Activated T-cell treated with anti-CD3 and anti-CD28 coated beads, Interleukin-2, amount 50 U/mL, for 4 hours (primary cell): ENCODE measurements around the gene TAAR8. TPM values are rescaled to one million over a fixed set of nuclear protein-coding genes. Genes with fewer than 3 reads are reported as not detected.

Source experiments
- ATAC-seq, 2 donors: fragments of 200-7000 bp; cut with Tn5 transposase; one replicate each; pipeline ENCODE4 v1.10.0; 2021
- DNase-seq: peaks from one replicate; pipeline ENCODE4 v3.0.0-alpha.2; 2020
- H3K27me3 Mint-ChIP-seq: one replicate; pipeline ENCODE4 v1.8.0; 2021; ENCODE audit warnings: low read depth, mixed read lengths
- H3K36me3 Mint-ChIP-seq: one replicate; pipeline ENCODE4 v1.8.0; 2022; ENCODE audit warnings: mixed read lengths; ENCODE audit not compliant: insufficient read depth
- H3K4me1 Mint-ChIP-seq: one replicate; pipeline ENCODE4 v1.8.0; 2021; ENCODE audit warnings: low read depth, mixed read lengths
- H3K4me3 Mint-ChIP-seq: one replicate; pipeline ENCODE4 v1.8.0; 2021; ENCODE audit warnings: mild to moderate bottlenecking, moderate library complexity, mixed read lengths
- H3K9me3 Mint-ChIP-seq: one replicate; pipeline ENCODE4 v1.8.0; 2021; ENCODE audit warnings: mixed read lengths
- total RNA-seq, 3 donors: library from RNA; stranded (reverse); gene quantifications; one replicate each; pipeline ENCODE4 v1.2.1, GENCODE V29; 2021

TAAR8 gene
- not detected for total RNA-seq

- ATAC-seq (no peak), DNase-seq (no peak)
- peaks cover 27% of the 10 kb centered on the region for H3K27me3 Mint-ChIP-seq
- H3K36me3 Mint-ChIP-seq: no peaks in the 10 kb centered on the region
- H3K9me3 Mint-ChIP-seq: no peaks in the 10 kb centered on the region
- no peaks in the 10 kb centered on the region for H3K4me1 Mint-ChIP-seq
- no peak within 1 kb of the TSS for H3K4me3 Mint-ChIP-seq
These were observed at the start of gene TAAR8 for GRCh38 chr6:132552372-132552771. Gene TAAR8, plus strand, starts transcription at chr6:132552672. Its CDS starts 21 bp downstream, at chr6:132552693.

DNA sequence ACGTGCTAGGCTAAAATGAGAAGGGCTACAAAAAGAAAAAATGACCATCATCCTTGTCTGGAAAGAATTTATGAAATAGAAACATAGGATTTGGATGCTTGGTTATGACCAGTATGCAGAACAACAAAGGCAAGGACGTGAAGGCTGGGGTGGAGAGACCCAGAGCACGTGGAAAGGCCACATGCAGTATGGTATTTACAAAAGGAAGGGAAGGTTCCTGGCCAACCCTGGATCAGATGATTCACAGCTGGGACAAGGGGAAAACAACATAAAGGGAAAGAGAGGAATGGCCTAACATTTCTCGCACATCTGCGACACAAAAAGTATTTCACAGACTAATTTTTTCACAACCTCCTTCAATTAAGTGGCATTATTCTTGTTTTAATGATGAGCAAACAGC, 47.7 kb upstream of the TAAR8 start:
- Mint-ChIP-seq H3K27me3 (no peaks in the 10 kb centered on the region), H3K4me1 (peaks cover 59% of the 10 kb centered on the region), H3K9me3 (no peaks in the 10 kb centered on the region), H3K4me3 (no peak overlapping the region), H3K36me3 (peaks cover 34% of the 10 kb centered on the region)
- ATAC-seq (no peak), DNase-seq (no peak)

GRCh38 chr6:132505158-132505557, 47.3 kb upstream of the TAAR8 start:
- no peaks in the 10 kb centered on the region for H3K9me3 Mint-ChIP-seq
- DNase-seq (no peak), ATAC-seq (no peak)
- peaks cover 30% of the 10 kb centered on the region for H3K36me3 Mint-ChIP-seq
- H3K4me3 Mint-ChIP-seq: no peak overlapping the region
- H3K4me1 Mint-ChIP-seq: peaks cover 57% of the 10 kb centered on the region
- H3K27me3 Mint-ChIP-seq: no peaks in the 10 kb centered on the region

DNA sequence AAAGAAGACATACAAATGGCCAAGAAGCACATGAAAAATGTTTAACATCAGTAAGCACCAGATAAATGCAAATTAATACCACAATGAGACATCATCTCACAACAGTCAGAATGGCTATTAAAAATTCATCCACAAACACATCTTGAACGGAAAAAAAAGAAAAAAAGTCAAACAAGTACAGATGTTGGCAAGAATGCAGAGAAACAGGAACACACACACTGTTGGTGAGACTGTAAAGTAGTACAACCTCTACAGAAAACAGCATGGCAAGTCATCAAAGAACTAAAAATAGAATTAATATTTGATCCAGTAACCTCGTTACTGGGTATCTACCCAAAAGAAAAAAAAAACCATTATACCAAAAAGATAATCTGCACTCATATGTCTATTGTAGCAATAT, 46.0 kb upstream of the TAAR8 start:
- Mint-ChIP-seq H3K9me3 (no peaks in the 10 kb centered on the region), H3K27me3 (no peaks in the 10 kb centered on the region), H3K36me3 (peaks cover 22% of the 10 kb centered on the region), H3K4me1 (peaks cover 62% of the 10 kb centered on the region), H3K4me3 (no peak overlapping the region)
- DNase-seq (no peak), ATAC-seq (no peak)

- DNase-seq (no peak), ATAC-seq (no peak)
- H3K9me3 Mint-ChIP-seq: no peaks in the 10 kb centered on the region
- H3K36me3 Mint-ChIP-seq: peaks cover 19% of the 10 kb centered on the region
- no peak overlapping the region for H3K4me3 Mint-ChIP-seq
- H3K27me3 Mint-ChIP-seq: no peaks in the 10 kb centered on the region
- H3K4me1 Mint-ChIP-seq: peaks cover 66% of the 10 kb centered on the region
These were observed 45.3 kb upstream of the TAAR8 start for GRCh38 chr6:132506869-132507808.

- no peaks in the 10 kb centered on the region for H3K27me3 Mint-ChIP-seq
- no peaks in the 10 kb centered on the region for H3K9me3 Mint-ChIP-seq
- H3K4me3 Mint-ChIP-seq: peak overlapping the region; percentile 93
- peaks cover 55% of the 10 kb centered on the region for H3K4me1 Mint-ChIP-seq
- DNase-seq: no peak
- peaks cover 13% of the 10 kb centered on the region for H3K36me3 Mint-ChIP-seq
- no peak for ATAC-seq
These were observed 41.2 kb upstream of the TAAR8 start for GRCh38 chr6:132511210-132511830.

DNA sequence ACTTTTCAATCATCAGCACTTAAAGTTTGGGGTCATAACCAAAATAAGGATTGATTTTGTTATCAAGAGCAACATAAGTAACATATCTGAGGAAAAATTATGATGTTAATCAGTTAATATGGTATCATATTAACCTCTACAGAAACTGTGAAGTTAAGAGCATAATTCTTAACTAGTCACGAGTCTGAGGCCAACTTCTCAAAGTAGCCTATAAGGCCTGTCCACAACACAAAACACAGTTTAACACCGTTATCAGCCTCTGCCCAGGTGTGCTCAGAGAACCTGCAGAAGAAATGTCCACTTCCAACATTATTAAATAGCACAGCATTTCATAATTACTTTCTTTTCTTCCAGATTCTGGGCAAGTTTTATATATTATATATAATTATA, 40.6 kb upstream of the TAAR8 start:
- Mint-ChIP-seq H3K27me3 (no peaks in the 10 kb centered on the region), H3K9me3 (no peaks in the 10 kb centered on the region), H3K36me3 (peaks cover 13% of the 10 kb centered on the region), H3K4me3 (peak overlapping the region; percentile 93), H3K4me1 (peaks cover 50% of the 10 kb centered on the region)
- no peak for ATAC-seq
- DNase-seq: no peak

DNA sequence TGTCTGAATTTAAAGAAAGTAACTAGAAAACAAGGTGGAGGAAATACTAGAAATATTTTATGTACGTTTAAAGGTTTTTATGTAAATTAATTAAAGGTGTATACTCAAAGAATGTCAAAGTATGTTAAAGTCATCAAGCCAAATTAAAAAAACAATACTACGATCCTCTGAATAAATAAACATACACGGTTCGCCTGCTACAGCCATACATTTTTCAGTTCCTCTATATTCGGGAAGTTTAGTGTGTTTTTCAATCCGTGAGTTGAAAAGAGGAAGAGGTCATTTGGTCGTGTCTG, 40.2 kb upstream of the TAAR8 start:
- peaks cover 13% of the 10 kb centered on the region for H3K36me3 Mint-ChIP-seq
- ATAC-seq (no peak), DNase-seq (no peak)
- peaks cover 48% of the 10 kb centered on the region for H3K4me1 Mint-ChIP-seq
- H3K9me3 Mint-ChIP-seq: no peaks in the 10 kb centered on the region
- H3K4me3 Mint-ChIP-seq: peak overlapping the region; percentile 93
- no peaks in the 10 kb centered on the region for H3K27me3 Mint-ChIP-seq

- H3K9me3 Mint-ChIP-seq: no peaks in the 10 kb centered on the region
- peak; percentile 78 for DNase-seq
- H3K4me3 Mint-ChIP-seq: peak within 1 kb of the TSS; percentile 93
- peak; percentile 97 for ATAC-seq
- peaks cover 7% of the 10 kb centered on the region for H3K36me3 Mint-ChIP-seq
- H3K4me1 Mint-ChIP-seq: peaks cover 41% of the 10 kb centered on the region
- no peaks in the 10 kb centered on the region for H3K27me3 Mint-ChIP-seq
These were observed 39.5 kb upstream of the TAAR8 start, which contains the start of gene STX7 for GRCh38 chr6:132512638-132513632. Gene STX7, minus strand, starts transcription at chr6:132513116. Its CDS starts 9,586 bp downstream, at chr6:132503530.

DNA sequence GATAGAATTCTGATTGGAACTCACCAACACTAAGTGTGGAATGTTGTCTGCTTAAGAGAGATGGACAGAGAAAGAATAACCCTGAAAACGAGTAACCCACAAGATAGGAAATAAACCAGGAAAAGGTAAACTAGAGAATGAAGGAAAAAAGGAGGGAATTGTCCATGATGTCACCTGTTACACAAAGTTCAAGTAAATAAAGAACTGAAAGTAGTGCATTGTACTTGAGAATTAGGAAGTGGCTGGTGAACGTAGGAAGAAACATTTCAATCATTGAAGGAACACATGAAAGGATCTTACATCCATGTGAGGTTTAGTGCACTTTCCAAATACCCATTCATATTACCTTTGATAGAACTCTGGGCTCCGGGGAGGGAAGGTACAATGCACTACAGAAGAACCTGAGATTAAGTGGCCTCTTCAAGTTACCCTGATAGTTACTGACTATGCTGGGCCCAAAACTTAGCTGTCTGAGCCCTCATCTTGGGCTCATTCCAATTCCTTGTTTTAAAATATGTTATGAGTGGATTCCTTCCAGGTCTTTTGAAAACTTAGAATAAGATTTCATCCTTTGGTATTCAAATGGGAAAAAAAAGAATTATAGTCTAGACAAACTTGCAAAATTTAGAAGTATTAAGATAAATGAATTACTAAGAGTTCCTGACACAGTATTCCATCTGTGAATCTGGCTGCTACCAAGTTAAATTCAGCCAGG, 38.5 kb upstream of the TAAR8 start:
- Mint-ChIP-seq H3K27me3 (peaks cover 4% of the 10 kb centered on the region), H3K9me3 (no peaks in the 10 kb centered on the region), H3K4me1 (peaks cover 31% of the 10 kb centered on the region), H3K4me3 (peak overlapping the region; percentile 93), H3K36me3 (no peaks in the 10 kb centered on the region)
- no peak for DNase-seq
- ATAC-seq: no peak

DNA sequence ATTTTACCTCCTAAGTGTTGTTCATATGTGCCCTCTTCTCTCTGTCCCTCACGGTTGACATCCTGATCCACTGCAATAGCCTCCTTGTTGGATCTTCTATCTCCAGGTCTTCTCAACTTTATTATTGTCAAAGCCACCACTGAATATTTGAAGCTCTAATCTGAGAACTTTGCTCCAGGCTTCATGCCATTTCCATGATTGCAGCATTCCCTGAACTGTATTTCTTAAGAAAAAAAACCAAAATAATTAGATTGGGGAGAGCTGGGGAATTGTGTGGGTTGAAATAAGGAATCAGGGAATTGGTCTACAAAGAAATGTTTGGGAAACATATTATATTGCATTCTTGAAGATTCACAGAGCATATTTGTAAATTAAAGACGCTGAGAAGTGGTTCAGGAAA, 37.1 kb upstream of the TAAR8 start:
- ATAC-seq: no peak
- peaks cover 28% of the 10 kb centered on the region for H3K4me1 Mint-ChIP-seq
- no peak overlapping the region for H3K4me3 Mint-ChIP-seq
- no peaks in the 10 kb centered on the region for H3K9me3 Mint-ChIP-seq
- no peaks in the 10 kb centered on the region for H3K36me3 Mint-ChIP-seq
- peaks cover 10% of the 10 kb centered on the region for H3K27me3 Mint-ChIP-seq
- no peak for DNase-seq

- Mint-ChIP-seq H3K9me3 (no peaks in the 10 kb centered on the region), H3K36me3 (no peaks in the 10 kb centered on the region), H3K4me3 (no peak overlapping the region), H3K27me3 (peaks cover 27% of the 10 kb centered on the region), H3K4me1 (no peaks in the 10 kb centered on the region)
- DNase-seq (no peak), ATAC-seq (no peak)
These were observed 31.5 kb upstream of the TAAR8 start for GRCh38 chr6:132520953-132521352.

DNA sequence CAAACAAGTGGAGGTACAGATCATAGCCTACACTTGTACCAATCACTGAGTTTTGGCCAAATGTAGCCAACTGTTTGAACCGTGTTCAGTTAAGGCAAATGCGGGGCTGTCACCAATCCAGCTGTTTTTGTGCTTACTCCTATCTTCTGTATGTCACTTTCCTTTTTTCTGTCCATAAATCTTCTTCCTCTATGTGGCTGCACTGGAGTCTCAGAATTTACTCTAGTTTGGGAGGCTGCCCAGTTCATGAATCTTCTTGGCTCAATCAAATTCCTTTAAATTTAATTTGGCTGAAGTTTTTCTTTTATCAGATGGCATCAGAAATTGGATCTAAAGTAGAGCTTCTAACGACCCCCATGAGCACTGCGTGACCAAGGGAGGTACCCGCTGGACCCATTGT, 27.8 kb upstream of the TAAR8 start:
- H3K4me1 Mint-ChIP-seq: no peaks in the 10 kb centered on the region
- no peaks in the 10 kb centered on the region for H3K9me3 Mint-ChIP-seq
- DNase-seq: no peak
- H3K36me3 Mint-ChIP-seq: no peaks in the 10 kb centered on the region
- peaks cover 32% of the 10 kb centered on the region for H3K27me3 Mint-ChIP-seq
- H3K4me3 Mint-ChIP-seq: no peak overlapping the region
- ATAC-seq: no peak

DNA sequence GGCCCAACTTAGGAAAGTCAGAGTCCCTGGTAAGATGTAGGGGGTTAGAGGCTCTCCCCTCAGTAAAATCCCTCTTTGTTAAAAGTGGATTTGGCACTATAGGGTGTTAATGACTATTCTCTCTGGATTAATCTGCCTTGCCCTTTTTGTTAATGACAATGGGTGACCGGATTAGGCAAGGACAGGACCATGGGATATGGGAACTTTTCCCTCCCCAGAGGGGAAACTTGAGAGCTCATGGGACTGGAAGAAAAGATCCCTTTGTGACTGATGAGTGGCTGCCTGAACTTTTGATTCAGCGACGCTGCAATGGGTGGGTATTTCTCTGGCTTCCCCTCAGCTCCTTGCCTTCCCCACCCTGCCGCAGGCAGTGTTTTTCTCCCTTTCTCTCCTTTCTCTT, 26.6 kb upstream of the TAAR8 start:
- Mint-ChIP-seq H3K4me1 (no peaks in the 10 kb centered on the region), H3K27me3 (peaks cover 32% of the 10 kb centered on the region), H3K4me3 (no peak overlapping the region), H3K9me3 (no peaks in the 10 kb centered on the region), H3K36me3 (no peaks in the 10 kb centered on the region)
- DNase-seq: no peak
- ATAC-seq: no peak
